T-cell (primary cell): Measurements from ENCODE around the gene NRP1. TPM values are rescaled to one million over a fixed set of nuclear protein-coding genes. Genes with fewer than 3 reads are reported as not detected.

ENCODE experiments used
- ATAC-seq, 4 experiments: fragments of 200-7000 bp in 3 of 4; fragments of 150-1000 bp in 1 of 4; cut with Tn5 transposase; replicated peaks in 1 of 4; 1 replicate in 3 of 4; 2 replicates in 1 of 4; pipeline ENCODE4 v1.10.0; 2021; ENCODE audit warnings: moderate library complexity in 3 of 4, mild to moderate bottlenecking in 2 of 4, moderate number of reproducible peaks in 1 of 4
- CTCF ChIA-PET, 2 donors: fragments of 300-600 bp; sonication (Branson Sonifier 250); formaldehyde crosslinking; loops; one replicate each; lab custom pipeline; 2022; ENCODE audit warnings: antibody characterized with exemption in 2 of 2; lab: Charles Lee
- POLR2A ChIA-PET, 2 donors: fragments of 300-600 bp; sonication (Branson Sonifier 250); formaldehyde crosslinking; loops; one replicate each; lab custom pipeline; 2022; ENCODE audit warnings: antibody characterized with exemption in 2 of 2; lab: Charles Lee
- DNase-seq, 35 experiments: peaks; one replicate each; pipeline versions ENCODE4 v3.0.0 to v3.0.0-alpha.2; 2013 to 2023
- H3K27ac ChIP-seq: one replicate; pipeline ENCODE4 v1.5.1; 2013; ENCODE audit warnings: low read length
- H3K27me3 ChIP-seq, 2 experiments: replicated peaks in 1 of 2; 1 replicate in 1 of 2; 2 replicates in 1 of 2; pipeline versions ENCODE4 v1.6.1 to v1.7.0; 2013; ENCODE audit warnings: low read length in 1 of 2, mixed read lengths in 1 of 2; ENCODE audit not compliant: control insufficient read depth in 2 of 2, insufficient read depth in 2 of 2; ENCODE audit errors: extremely low read depth in 1 of 2
- H3K36me3 ChIP-seq, 2 donors: 1 replicate in 1 of 2; 2 replicates in 1 of 2; pipeline versions ENCODE4 v1.6.1 to v1.7.0; 2013; ENCODE audit warnings: low read length in 1 of 2; ENCODE audit not compliant: control insufficient read depth in 2 of 2, insufficient read depth in 1 of 2; ENCODE audit errors: extremely low read depth in 1 of 2
- H3K4me1 ChIP-seq, 2 experiments: 1 replicate in 1 of 2; 2 replicates in 1 of 2; pipeline versions ENCODE4 v1.6.1 to v1.7.0; 2013; ENCODE audit warnings: low read length in 2 of 2, mixed read lengths in 1 of 2; ENCODE audit not compliant: insufficient read depth in 2 of 2, control insufficient read depth in 1 of 2; ENCODE audit errors: extremely low read depth in 1 of 2
- H3K4me3 ChIP-seq, 2 donors: 1 replicate in 1 of 2; 2 replicates in 1 of 2; pipeline versions ENCODE4 v1.5.1 to v1.7.0; 2013; ENCODE audit warnings: mild to moderate bottlenecking in 2 of 2, low read length in 1 of 2, moderate library complexity in 1 of 2; ENCODE audit not compliant: control insufficient read depth in 1 of 2; ENCODE audit errors: extremely low read depth in 1 of 2
- H3K9me3 ChIP-seq: 2 replicates; pipeline ENCODE4 v1.7.0; 2013
- H3K27ac Mint-ChIP-seq, 2 donors: one replicate each; pipeline ENCODE4 v1.8.0; 2020 to 2021; ENCODE audit warnings: mild to moderate bottlenecking in 2 of 2, mixed read lengths in 2 of 2
- H3K27me3 Mint-ChIP-seq, 2 donors: one replicate each; pipeline ENCODE4 v1.8.0; 2021 to 2022; ENCODE audit warnings: mixed read lengths in 2 of 2
- H3K36me3 Mint-ChIP-seq: one replicate; pipeline ENCODE4 v1.8.0; 2021; ENCODE audit warnings: mixed read lengths
- H3K4me1 Mint-ChIP-seq, 3 donors: one replicate each; pipeline ENCODE4 v1.8.0; 2020 to 2022; ENCODE audit warnings: mixed read lengths in 3 of 3, mild to moderate bottlenecking in 1 of 3
- H3K4me3 Mint-ChIP-seq, 3 donors: one replicate each; pipeline ENCODE4 v1.8.0; 2020 to 2022; ENCODE audit warnings: mild to moderate bottlenecking in 3 of 3, mixed read lengths in 3 of 3, moderate library complexity in 3 of 3
- H3K9me3 Mint-ChIP-seq, 3 donors: one replicate each; pipeline ENCODE4 v1.8.0; 2020 to 2022; ENCODE audit warnings: mixed read lengths in 3 of 3
- WGBS: methylation state at CpG from one replicate; pipeline ENCODE4 v1.1.5; 2013; ENCODE audit warnings: missing lambda C conversion rate; ENCODE audit not compliant: insufficient coverage; 5-methylcytosine and 5-hydroxymethylcytosine counted together
- total RNA-seq, 35 experiments: library from RNA in 6 of 35; stranded (reverse) in 6 of 35; fragments of 120-200 nt in 1 of 35; gene quantifications; one replicate each; pipeline versions ENCODE4 v1.2.1 to v1.2.4 and lab custom pipeline; 2013 to 2026

NRP1 gene
- total RNA-seq, 5 donors from 2014 or later (not counting 1 experiment from before 2014, with no cell fraction given) = 0.62 to 1.9 (median 1.1) TPM; not detected in 2

DNA sequence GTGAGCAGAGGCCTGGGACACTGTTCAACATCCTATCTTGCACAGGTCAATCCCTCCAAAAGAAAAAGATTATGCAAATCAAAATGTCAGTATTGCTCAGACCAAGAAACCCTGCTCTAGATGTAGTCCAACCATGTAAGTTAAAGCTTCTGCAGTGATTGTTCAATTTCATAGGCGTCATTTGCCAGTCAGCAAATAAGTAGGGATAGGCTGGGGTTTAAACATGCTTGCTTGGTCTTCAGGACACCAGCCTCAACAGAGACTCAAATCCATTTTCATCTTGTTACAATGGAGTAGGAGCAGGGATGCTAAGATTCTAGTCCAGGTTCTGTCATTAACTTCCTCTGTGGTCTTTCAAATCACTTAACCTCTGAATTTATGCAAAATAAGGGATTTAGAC is 89.1 kb downstream of the NRP1 start:
- Mint-ChIP-seq H3K4me1 (peaks cover 43 to 59% (median 48%) of the 10 kb centered on the region in 3 donors), H3K36me3 (no peaks in the 10 kb centered on the region), H3K9me3 (no peaks in the 10 kb centered on the region), H3K4me3 (no peak overlapping the region), H3K27ac (no peak overlapping the region), H3K27me3 (peaks cover 0 to 4% of the 10 kb centered on the region in 2 donors)
- H3K9me3 ChIP-seq = no peaks in the 10 kb centered on the region
- DNase-seq (no peak), ATAC-seq (no peak)
- H3K36me3 ChIP-seq = no peaks in the 10 kb centered on the region
- no peak overlapping the region for H3K4me3 ChIP-seq
- H3K27ac ChIP-seq = no peak overlapping the region
- ChIA-PET POLR2A (no interaction called here), CTCF (interaction anchor here (0.5 to 1.1 kb wide), 2 partner anchors 16 to 52 kb away, joined by 4 to 6 read pairs; no protein-coding TSS in a partner anchor)
- no peaks in the 10 kb centered on the region for H3K27me3 ChIP-seq
- no CpG with 5 or more reads among the region's 1 CpG for WGBS
- peaks cover 14 to 19% of the 10 kb centered on the region in 2 experiments for H3K4me1 ChIP-seq

- Mint-ChIP-seq H3K4me3 (no peak overlapping the region), H3K4me1 (peaks cover 34 to 50% (median 40%) of the 10 kb centered on the region in 3 donors), H3K27ac (no peak overlapping the region), H3K36me3 (no peaks in the 10 kb centered on the region), H3K27me3 (peaks cover 0 to 4% of the 10 kb centered on the region in 2 donors), H3K9me3 (no peaks in the 10 kb centered on the region)
- H3K4me3 ChIP-seq = no peak overlapping the region
- H3K27ac ChIP-seq = no peak overlapping the region
- CTCF ChIA-PET = no interaction called here
- WGBS = no CpG with 5 or more reads among the region's 2 CpGs
- POLR2A ChIA-PET = no interaction called here
- peaks cover 11% of the 10 kb centered on the region in 2 experiments for H3K4me1 ChIP-seq
- DNase-seq = no peak
- H3K9me3 ChIP-seq = no peaks in the 10 kb centered on the region
- H3K27me3 ChIP-seq = no peaks in the 10 kb centered on the region
- no peak for ATAC-seq
- no peaks in the 10 kb centered on the region for H3K36me3 ChIP-seq
Measured at GRCh38 chr10:33244354-33244967, 90.0 kb downstream of the NRP1 start.

DNA sequence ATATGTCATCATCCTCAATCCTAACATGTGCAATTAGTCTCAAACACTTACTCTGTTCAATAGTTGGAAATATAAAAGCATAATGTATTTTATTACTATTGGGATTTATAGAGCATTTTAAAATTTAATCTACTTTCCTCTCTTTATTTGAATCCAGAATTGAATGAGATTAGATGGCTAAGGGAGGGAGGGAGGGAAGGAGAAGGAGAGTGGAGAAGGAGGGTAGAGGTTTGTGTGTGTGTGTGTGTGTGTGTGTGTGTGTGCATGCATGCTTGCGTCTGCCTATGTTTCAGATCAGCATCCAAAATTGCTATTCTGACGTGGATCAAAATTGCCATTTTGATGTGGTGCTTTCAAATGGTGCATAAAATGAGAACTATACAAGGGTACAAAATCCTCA is 90.8 kb downstream of the NRP1 start:
- ChIA-PET POLR2A (no interaction called here), CTCF (no interaction called here)
- H3K4me3 ChIP-seq = no peak overlapping the region
- Mint-ChIP-seq H3K27ac (no peak overlapping the region), H3K4me3 (no peak overlapping the region), H3K27me3 (peaks cover 0 to 4% of the 10 kb centered on the region in 2 donors), H3K9me3 (no peaks in the 10 kb centered on the region), H3K4me1 (peaks cover 27 to 42% (median 32%) of the 10 kb centered on the region in 3 donors), H3K36me3 (no peaks in the 10 kb centered on the region)
- no peaks in the 10 kb centered on the region for H3K27me3 ChIP-seq
- H3K9me3 ChIP-seq = no peaks in the 10 kb centered on the region
- H3K36me3 ChIP-seq = no peaks in the 10 kb centered on the region
- no peak for ATAC-seq
- no CpG with 5 or more reads among the region's 2 CpGs for WGBS
- H3K4me1 ChIP-seq = peaks cover 7 to 11% of the 10 kb centered on the region in 2 experiments
- no peak for DNase-seq
- no peak overlapping the region for H3K27ac ChIP-seq

GRCh38 chr10:33242931-33243330 is 91.5 kb downstream of the NRP1 start:
- Mint-ChIP-seq H3K27me3 (peaks cover 0 to 4% of the 10 kb centered on the region in 2 donors), H3K27ac (no peak overlapping the region), H3K4me1 (peaks cover 19 to 35% (median 24%) of the 10 kb centered on the region in 3 donors), H3K4me3 (no peak overlapping the region), H3K36me3 (no peaks in the 10 kb centered on the region), H3K9me3 (no peaks in the 10 kb centered on the region)
- ChIA-PET POLR2A (no interaction called here), CTCF (no interaction called here)
- ATAC-seq = no peak
- Histone ChIP-seq H3K9me3 (no peaks in the 10 kb centered on the region), H3K27me3 (no peaks in the 10 kb centered on the region), H3K4me1 (peaks cover 2 to 8% of the 10 kb centered on the region in 2 experiments), H3K4me3 (no peak overlapping the region), H3K27ac (no peak overlapping the region), H3K36me3 (no peaks in the 10 kb centered on the region)
- DNase-seq = no peak
- WGBS = no CpG with 5 or more reads among the region's 5 CpGs

- Mint-ChIP-seq H3K27ac (no peak overlapping the region), H3K27me3 (peaks cover 1 to 4% of the 10 kb centered on the region in 2 donors), H3K9me3 (no peaks in the 10 kb centered on the region), H3K4me3 (no peak overlapping the region), H3K36me3 (no peaks in the 10 kb centered on the region), H3K4me1 (peaks cover 6 to 19% (median 10%) of the 10 kb centered on the region in 3 donors)
- Histone ChIP-seq H3K36me3 (no peaks in the 10 kb centered on the region), H3K4me1 (no peaks in the 10 kb centered on the region), H3K27ac (no peak overlapping the region), H3K27me3 (no peaks in the 10 kb centered on the region), H3K9me3 (no peaks in the 10 kb centered on the region), H3K4me3 (no peak overlapping the region)
- WGBS = 100% methylated on average over 1 of the region's 4 CpGs
- no peak for DNase-seq
- CTCF ChIA-PET = no interaction called here
- POLR2A ChIA-PET = no interaction called here
- ATAC-seq = no peak
Measured at GRCh38 chr10:33241351-33241750, 93.1 kb downstream of the NRP1 start.

- H3K4me1 ChIP-seq = no peaks in the 10 kb centered on the region
- POLR2A ChIA-PET = interaction anchor here in 1 of 2 donors (0.6 kb wide), 1 partner anchor 605 kb away, joined by 5 read pairs; no protein-coding TSS in a partner anchor
- Mint-ChIP-seq H3K9me3 (no peaks in the 10 kb centered on the region), H3K27ac (no peak overlapping the region), H3K4me1 (peaks cover 6 to 16% (median 7%) of the 10 kb centered on the region in 3 donors), H3K36me3 (no peaks in the 10 kb centered on the region), H3K27me3 (peaks cover 1 to 4% of the 10 kb centered on the region in 2 donors), H3K4me3 (no peak overlapping the region)
- 79% methylated on average over 2 of the region's 2 CpGs for WGBS
- H3K27me3 ChIP-seq = no peaks in the 10 kb centered on the region
- DNase-seq (no peak), ATAC-seq (no peak)
- no peak overlapping the region for H3K27ac ChIP-seq
- no peak overlapping the region for H3K4me3 ChIP-seq
- H3K9me3 ChIP-seq = no peaks in the 10 kb centered on the region
- H3K36me3 ChIP-seq = no peaks in the 10 kb centered on the region
- CTCF ChIA-PET = no interaction called here
Measured at GRCh38 chr10:33240931-33241330, 93.5 kb downstream of the NRP1 start.
